Spleen (tissue), 13 donors: ENCODE data around the gene TENM4. TPM values are rescaled to one million over a fixed set of nuclear protein-coding genes. Genes with fewer than 3 reads are reported as not detected.
A peak's percentile ranks its signal among the peaks of the same experiment; 100 is the strongest.

ENCODE experiments used
- DNase-seq: peaks from one replicate; pipeline ENCODE4 v3.0.0-alpha.2; 2020
- H3K27ac ChIP-seq, 8 donors: fragments of 200-600 bp; sonication (generic) in 7 of 8; 1 replicate in 4 of 8; 2 replicates in 4 of 8; pipeline versions ENCODE4 v1.5.0 to v1.8.0; 2016 to 2021; ENCODE audit warnings: inconsistent platforms in 4 of 8, mild to moderate bottlenecking in 4 of 8, moderate library complexity in 1 of 8
- H3K27me3 ChIP-seq, 7 donors: fragments of 200-600 bp; sonication (generic) in 6 of 7; replicated peaks in 1 of 7; 1 replicate in 4 of 7; 2 replicates in 3 of 7; pipeline versions ENCODE4 v1.5.0 to v1.8.0; 2016 to 2021; ENCODE audit warnings: inconsistent platforms in 3 of 7, mild to moderate bottlenecking in 1 of 7
- H3K36me3 ChIP-seq, 6 donors: fragments of 200-600 bp; sonication (generic) in 5 of 6; 1 replicate in 4 of 6; 2 replicates in 2 of 6; pipeline versions ENCODE4 v1.5.0 to v1.8.0; 2016 to 2021; ENCODE audit warnings: inconsistent platforms in 2 of 6
- H3K4me1 ChIP-seq, 6 donors: fragments of 200-600 bp; sonication (generic) in 5 of 6; 1 replicate in 3 of 6; 2 replicates in 3 of 6; pipeline versions ENCODE4 v1.5.0 to v1.8.0; 2016 to 2021; ENCODE audit warnings: inconsistent platforms in 3 of 6
- H3K4me3 ChIP-seq, 8 donors: fragments of 200-600 bp; sonication (generic) in 7 of 8; 1 replicate in 4 of 8; 2 replicates in 4 of 8; pipeline versions ENCODE4 v1.5.0 to v1.8.0; 2016 to 2021; ENCODE audit warnings: inconsistent platforms in 4 of 8, mild to moderate bottlenecking in 4 of 8, moderate library complexity in 2 of 8
- H3K9me3 ChIP-seq, 8 donors: fragments of 200-600 bp; sonication (generic) in 7 of 8; 1 replicate in 4 of 8; 2 replicates in 4 of 8; pipeline versions ENCODE4 v1.5.0 to v1.8.0; 2016 to 2021; ENCODE audit warnings: inconsistent platforms in 4 of 8
- CTCF ChIP-seq, 11 experiments: fragments of 200-600 bp in 7 of 11; fragments of 450-650 bp in 4 of 11; sonication (generic) in 4 of 11; IDR thresholded peaks in 8 of 11; conservative IDR thresholded peaks in 3 of 11; 1 replicate in 7 of 11; 2 replicates in 4 of 11; pipeline versions ENCODE4 v1.4.0 to v1.8.0; 2016 to 2021; ENCODE audit warnings: antibody characterized with exemption in 11 of 11, inconsistent platforms in 4 of 11, mild to moderate bottlenecking in 1 of 11
- POLR2A ChIP-seq, 3 donors: fragments of 450-650 bp; IDR thresholded peaks; one replicate each; pipeline ENCODE4 v1.5.1; 2017; ENCODE audit warnings: antibody characterized with exemption in 3 of 3, mild to moderate bottlenecking in 1 of 3
- POLR2AphosphoS5 ChIP-seq, 3 donors: sonication (generic); formaldehyde crosslinking; IDR thresholded peaks; one replicate each; pipeline ENCODE4 v1.5.1; 2017; ENCODE audit warnings: antibody characterized with exemption in 3 of 3
- WGBS, 5 donors: extraction: QIAGEN DNeasy Blood & Tissue Kit in 3 of 5; methylation state at CpG; one replicate each; pipeline versions ENCODE4 v1.1.5 to v1.1.7; 2013 to 2018; 5-methylcytosine and 5-hydroxymethylcytosine counted together
- intact Hi-C: fragments of 100-400 bp; cut with DNase I; formaldehyde crosslinking; loops from one replicate; pipeline ENCODE4 v1.15.0; 2023; ENCODE audit warnings: low total_unique reads
- long read RNA-seq, 2 donors: transcript quantifications; one replicate each; lab custom pipeline, GENCODE V29; 2026
- polyA plus RNA-seq, 3 donors: library from polyadenylated mRNA; stranded (reverse); fragments of 200-250 nt; gene quantifications; one replicate each; pipeline ENCODE4 v1.2.1, GENCODE V29; 2013
- total RNA-seq, 7 donors: library from RNA; depleted of rRNA in 3 of 7; stranded (reverse); fragments of >200 nt in 3 of 7; fragmentation: NEBNext Ultra II Directional in 4 of 7; extraction: Animal tissue kit (Norgen Biotek cat#: 25700) in 4 of 7; gene quantifications; one replicate each; pipeline versions ENCODE4 v1.1.0 to v1.2.1, GENCODE V29; 2016 to 2021
- donor health status: healthy with polysubstance abuse.
- donor health status: DM: no; HTN: no; CAD: no; lungs with moderate emphysema.
- donor health status: DM: no; HTN: no; CAD: no.
- donor health status: Bipolar disorder and iron deficiency.
- donor health status: healthy.
- donor health status: DM: no; HTN: no; CAD: no.
- donor health status: DM: yes; HTN: yes; CAD: no.

TENM4 gene
- total RNA-seq (1 to 10 TPM in 6 of 7 donors, under 1 TPM in 1; 0.66 to 4.5 (median 1.4) TPM), polyA plus RNA-seq (under 1 TPM; 0.09 to 0.20 (median 0.19) TPM)
- long read RNA-seq, donor 1, result 0 reads
- long read RNA-seq, donor 2, result 0 reads

DNA sequence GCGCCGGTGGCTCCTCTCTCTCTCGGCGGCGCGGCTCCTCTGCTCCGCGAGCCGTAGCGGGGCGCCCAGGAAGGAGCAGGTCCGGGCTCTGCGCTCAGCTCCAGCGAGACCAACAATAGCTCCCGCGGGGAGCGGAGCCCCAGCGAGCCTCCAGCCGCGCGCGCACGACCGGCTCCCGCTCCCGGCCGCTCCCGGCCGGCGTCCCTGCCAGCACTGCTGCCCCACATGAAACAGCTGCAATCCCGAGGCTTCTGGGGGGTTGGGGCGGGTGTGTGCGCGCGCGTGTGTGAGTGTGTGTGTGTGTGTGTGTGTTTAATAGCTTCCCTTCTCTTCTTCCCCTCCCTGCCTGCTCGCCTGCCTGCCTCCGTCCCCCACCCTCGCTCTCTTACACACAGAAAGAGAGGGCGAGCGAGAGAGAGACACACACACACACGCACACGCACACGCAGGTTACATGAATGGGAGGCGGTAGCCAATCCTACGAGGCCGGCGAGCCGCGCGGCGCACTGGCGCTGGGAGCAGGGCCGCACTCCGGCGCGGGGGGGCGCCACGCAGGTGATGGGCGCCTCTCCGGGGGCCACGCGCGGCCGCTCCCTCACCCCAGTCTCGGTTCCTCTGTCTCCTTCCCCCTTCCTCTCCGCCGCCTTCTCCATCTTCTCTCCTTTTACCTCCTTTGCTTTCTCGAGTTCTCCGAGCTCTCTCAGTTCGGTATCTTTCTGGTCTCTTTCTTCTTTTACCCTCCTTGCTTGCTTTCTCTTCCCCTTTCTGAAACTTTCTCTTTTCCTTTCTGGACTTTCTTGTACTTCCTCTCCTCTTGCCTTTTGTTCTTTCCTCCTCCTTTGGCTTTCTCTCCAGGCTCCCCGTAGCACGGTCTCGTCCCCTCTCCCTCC lies at the start of gene TENM4:
TSS of gene TENM4 (minus strand) at position 460 of the 890 bp plus-strand sequence. CDS start 371,086 bp downstream, outside the sequence.
- peak; percentile 89 for DNase-seq
- WGBS, 5 donors, result 1 to 2% (median 1%) methylated on average over 42 to 74 of the region's 74 CpGs
- peak in 3 of 11 experiments; percentile 8 to 30 (median 27) for TF ChIP-seq CTCF (IDR thresholded peaks at IDR 0.05 in 8 of 11, conservative IDR thresholded peaks at IDR 0.05 in 3 of 11)
- peak in 2 of 3 donors; percentile 30 to 45 for TF ChIP-seq POLR2AphosphoS5 (IDR thresholded peaks at IDR 0.05)
- no peak for TF ChIP-seq POLR2A (IDR thresholded peaks at IDR 0.05)

DNA sequence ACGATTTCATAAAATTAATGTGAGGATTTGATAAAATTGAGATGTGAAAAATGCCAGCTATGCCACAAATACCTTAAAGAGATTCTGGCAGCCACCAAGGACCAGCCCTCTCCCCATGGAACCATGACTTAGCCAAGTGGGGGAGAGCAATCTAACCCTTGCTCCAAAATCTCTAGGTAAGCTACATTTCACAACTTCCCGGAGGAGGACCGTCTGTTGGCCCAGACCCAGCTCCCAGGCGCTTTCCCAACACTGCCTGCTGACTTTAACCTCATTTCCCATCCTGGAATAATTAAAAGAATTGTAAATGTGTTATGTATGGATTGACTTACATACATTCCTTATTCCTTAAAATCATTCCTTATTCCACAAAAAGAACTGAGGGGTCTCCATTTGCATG lies 47.5 kb upstream of the TENM4 start:
- no peak for DNase-seq
- H3K4me3 ChIP-seq, result no peak overlapping the region
- TF ChIP-seq POLR2AphosphoS5 (IDR thresholded peaks at IDR 0.05) (no peak), POLR2A (IDR thresholded peaks at IDR 0.05) (no peak), CTCF (IDR thresholded peaks at IDR 0.05 in 8 of 11, conservative IDR thresholded peaks at IDR 0.05 in 3 of 11) (no peak)
- no peaks in the 10 kb centered on the region for H3K9me3 ChIP-seq
- H3K4me1 ChIP-seq, result peaks cover 0 to 4% (median 0%) of the 10 kb centered on the region in 6 donors
- peaks cover 0 to under 1% (median 0%) of the 10 kb centered on the region in 7 donors for H3K27me3 ChIP-seq
- H3K36me3 ChIP-seq, result no peaks in the 10 kb centered on the region
- no peak overlapping the region for H3K27ac ChIP-seq
- intact Hi-C loops, result no loop called here
- WGBS, 5 donors, result 74 to 87% (median 84%) methylated on average over 4 of the region's 4 CpGs

More for the DNA sequence above, at the start of gene TENM4:
- H3K4me3 ChIP-seq, result peak within 1 kb of the TSS; percentile 25 to 72 (median 44)
- no peaks in the 10 kb centered on the region for H3K36me3 ChIP-seq
- peak within 1 kb of the TSS in 5 of 8 donors; percentile 15 to 68 (median 29) for H3K27ac ChIP-seq
- intact Hi-C loops, result no loop called here
- peaks cover 0 to 5% (median 0%) of the 10 kb centered on the region in 8 donors for H3K9me3 ChIP-seq
- peaks cover 10 to 91% (median 59%) of the 10 kb centered on the region in 7 donors for H3K27me3 ChIP-seq
- peaks cover 12 to 55% (median 45%) of the 10 kb centered on the region in 6 donors for H3K4me1 ChIP-seq

GRCh38 chr11:79487412-79487811 lies 46.6 kb upstream of the TENM4 start:
- intact Hi-C loops, result no loop called here
- TF ChIP-seq POLR2A (IDR thresholded peaks at IDR 0.05) (no peak), CTCF (IDR thresholded peaks at IDR 0.05 in 8 of 11, conservative IDR thresholded peaks at IDR 0.05 in 3 of 11) (no peak), POLR2AphosphoS5 (IDR thresholded peaks at IDR 0.05) (no peak)
- WGBS, 5 donors, result 67 to 82% (median 75%) methylated on average over 2 of the region's 2 CpGs
- H3K36me3 ChIP-seq, result no peaks in the 10 kb centered on the region
- H3K4me3 ChIP-seq, result no peak overlapping the region
- H3K27me3 ChIP-seq, result no peaks in the 10 kb centered on the region
- no peak overlapping the region for H3K27ac ChIP-seq
- no peak for DNase-seq
- H3K4me1 ChIP-seq, result peaks cover 0 to 9% (median 3%) of the 10 kb centered on the region in 6 donors
- no peaks in the 10 kb centered on the region for H3K9me3 ChIP-seq
